ENCODE measurements around the gene IL17RE.
"Not testable (repeated sequence)": the region's sequence is repeated elsewhere in the genome, so short reads cannot be mapped to it uniquely, and the experiment has no call there.

The IL17RE gene

GRCh38 chr3:9937486-9938238 lies 35.0 kb downstream of the IL17RE start:
- DNase-seq: no peak

- no peak for DNase-seq
Observed at GRCh38 chr3:9938966-9939365, 36.3 kb downstream of the IL17RE start.

GRCh38 chr3:9939906-9940305 lies 37.3 kb downstream of the IL17RE start:
- DNase-seq: not testable (repeated sequence)

- no peak for DNase-seq
Observed at GRCh38 chr3:9940746-9941145, 38.1 kb downstream of the IL17RE start.

- DNase-seq: no peak
Observed at GRCh38 chr3:9942164-9942563, 39.5 kb downstream of the IL17RE start.

GRCh38 chr3:9942934-9943690 lies 40.5 kb downstream of the IL17RE start:
- DNase-seq: no peak

- DNase-seq: no peak
Observed at GRCh38 chr3:9944271-9944670, 41.6 kb downstream of the IL17RE start.

GRCh38 chr3:9945358-9945757 lies 42.7 kb downstream of the IL17RE start:
- DNase-seq: no peak

GRCh38 chr3:9946112-9947024 lies 43.7 kb downstream of the IL17RE start:
- peak; percentile 68 for DNase-seq

- peak; percentile 30 for DNase-seq
Observed at GRCh38 chr3:9947025-9947995, 44.7 kb downstream of the IL17RE start.

- no peak for DNase-seq
Observed at GRCh38 chr3:9948586-9948985, 45.9 kb downstream of the IL17RE start.

GRCh38 chr3:9949115-9949514 lies 46.5 kb downstream of the IL17RE start:
- no peak for DNase-seq

- no peak for DNase-seq
Observed at GRCh38 chr3:9949626-9950025, 47.0 kb downstream of the IL17RE start.

GRCh38 chr3:9951126-9951525 lies 48.5 kb downstream of the IL17RE start:
- no peak for DNase-seq

- no peak for DNase-seq
Observed at GRCh38 chr3:9951598-9951961, 48.9 kb downstream of the IL17RE start.

GRCh38 chr3:9951962-9952805 lies 49.5 kb downstream of the IL17RE start, which contains the start of gene PRRT3:
Gene PRRT3 (minus strand): TSS chr3:9952408. CDS start chr3:9950115, 2,293 bp downstream.
- peak; percentile 11 for DNase-seq

- DNase-seq: peak; percentile 46
Observed at GRCh38 chr3:9955067-9955502, 52.4 kb downstream of the IL17RE start.

- DNase-seq: no peak
Observed at GRCh38 chr3:9955611-9956352, 53.1 kb downstream of the IL17RE start.

- no peak for DNase-seq
Observed at GRCh38 chr3:9957214-9957613, 54.6 kb downstream of the IL17RE start.

GRCh38 chr3:9965200-9965875 lies 62.7 kb downstream of the IL17RE start:
- no peak for DNase-seq
